Measurements from ENCODE around the gene GRID1.

The GRID1 gene

GRCh38 chr10:85927952-85928665 lies 438.5 kb downstream of the GRID1 start:
- TF ChIP-seq CTCF (IDR thresholded peaks at IDR 0.05) = no peak
- Histone ChIP-seq H3K4me3 (ENCODE audit: low read depth in 1 of 2, low read length in 1 of 2) (no peak overlapping the region), H3K27ac (no peak overlapping the region), H3K27me3 (no peaks in the 10 kb centered on the region), H3K36me3 (no peaks in the 10 kb centered on the region), H3K4me1 (ENCODE audit: control insufficient read depth in 1 of 2, insufficient read depth in 1 of 2, low read depth in 1 of 2, low read length in 1 of 2) (no peaks in the 10 kb centered on the region), H3K9me3 (no peaks in the 10 kb centered on the region)

GRCh38 chr10:85926986-85927385 lies 439.6 kb downstream of the GRID1 start:
- Histone ChIP-seq H3K36me3 (no peaks in the 10 kb centered on the region), H3K4me1 (ENCODE audit: control insufficient read depth in 1 of 2, insufficient read depth in 1 of 2, low read depth in 1 of 2, low read length in 1 of 2) (no peaks in the 10 kb centered on the region), H3K9me3 (no peaks in the 10 kb centered on the region), H3K27me3 (no peaks in the 10 kb centered on the region), H3K27ac (no peak overlapping the region), H3K4me3 (ENCODE audit: low read depth in 1 of 2, low read length in 1 of 2) (no peak overlapping the region)
- no peak for TF ChIP-seq CTCF (IDR thresholded peaks at IDR 0.05)

GRCh38 chr10:85926136-85926535 lies 440.5 kb downstream of the GRID1 start:
- H3K4me3 ChIP-seq (ENCODE audit: low read depth in 1 of 2, low read length in 1 of 2) = no peak overlapping the region
- no peaks in the 10 kb centered on the region for H3K36me3 ChIP-seq
- H3K27me3 ChIP-seq = no peaks in the 10 kb centered on the region
- H3K27ac ChIP-seq = no peak overlapping the region
- no peak for TF ChIP-seq CTCF (IDR thresholded peaks at IDR 0.05)
- H3K9me3 ChIP-seq = no peaks in the 10 kb centered on the region
- H3K4me1 ChIP-seq (ENCODE audit: control insufficient read depth in 1 of 2, insufficient read depth in 1 of 2, low read depth in 1 of 2, low read length in 1 of 2) = no peaks in the 10 kb centered on the region

GRCh38 chr10:85925201-85925750 lies 441.3 kb downstream of the GRID1 start:
- no peak overlapping the region for H3K4me3 ChIP-seq (ENCODE audit: low read depth in 1 of 2, low read length in 1 of 2)
- H3K9me3 ChIP-seq = no peaks in the 10 kb centered on the region
- no peaks in the 10 kb centered on the region for H3K27me3 ChIP-seq
- TF ChIP-seq CTCF (IDR thresholded peaks at IDR 0.05) = no peak
- no peak overlapping the region for H3K27ac ChIP-seq
- no peaks in the 10 kb centered on the region for H3K4me1 ChIP-seq (ENCODE audit: control insufficient read depth in 1 of 2, insufficient read depth in 1 of 2, low read depth in 1 of 2, low read length in 1 of 2)
- H3K36me3 ChIP-seq = no peaks in the 10 kb centered on the region

- Histone ChIP-seq H3K4me3 (ENCODE audit: low read depth in 1 of 2, low read length in 1 of 2) (no peak overlapping the region), H3K9me3 (no peaks in the 10 kb centered on the region), H3K4me1 (ENCODE audit: control insufficient read depth in 1 of 2, insufficient read depth in 1 of 2, low read depth in 1 of 2, low read length in 1 of 2) (no peaks in the 10 kb centered on the region), H3K27me3 (no peaks in the 10 kb centered on the region), H3K27ac (no peak overlapping the region), H3K36me3 (no peaks in the 10 kb centered on the region)
- no peak for TF ChIP-seq CTCF (IDR thresholded peaks at IDR 0.05)
Observed at GRCh38 chr10:85924382-85925102, 442.1 kb downstream of the GRID1 start.
